Adrenal gland (tissue), 12 donors: ENCODE results near the gene UBL5. TPM values are rescaled to one million over a fixed set of nuclear protein-coding genes. Genes with fewer than 3 reads are reported as not detected.
"Not testable (repeated sequence)": the region's sequence is repeated elsewhere in the genome, so short reads cannot be mapped to it uniquely, and the experiment has no call there.

Experiments
- DNase-seq, 7 donors: peaks; one replicate each; pipeline ENCODE4 v3.0.0-alpha.2; 2019 to 2020
- H3K27ac ChIP-seq, 5 donors: fragments of 200-600 bp; sonication (generic) in 4 of 5; 1 replicate in 3 of 5; 2 replicates in 2 of 5; pipeline versions ENCODE4 v1.5.1 to v1.8.0; 2016 to 2020; ENCODE audit warnings: mild to moderate bottlenecking in 1 of 5
- H3K27me3 ChIP-seq: fragments of 200-600 bp; 2 replicates; pipeline ENCODE4 v1.8.0; 2021
- H3K36me3 ChIP-seq, 2 donors: fragments of 200-600 bp; replicated peaks in 1 of 2; 1 replicate in 1 of 2; 2 replicates in 1 of 2; pipeline versions ENCODE4 v1.5.1 to v1.8.0; 2018 to 2022
- H3K4me1 ChIP-seq, 2 donors: fragments of 200-600 bp; replicated peaks in 1 of 2; 1 replicate in 1 of 2; 2 replicates in 1 of 2; pipeline versions ENCODE4 v1.5.1 to v1.8.0; 2018 to 2021
- H3K4me3 ChIP-seq, 4 donors: fragments of 200-600 bp; sonication (generic) in 3 of 4; one replicate each; pipeline ENCODE4 v1.5.1; 2016 to 2018
- H3K9me3 ChIP-seq, 3 donors: fragments of 200-600 bp; sonication (generic) in 1 of 3; replicated peaks in 1 of 3; 1 replicate in 2 of 3; 2 replicates in 1 of 3; pipeline versions ENCODE4 v1.5.1 to v1.8.0; 2016 to 2021
- POLR2A ChIP-seq, 2 donors: fragments of 450-650 bp; IDR thresholded peaks; one replicate each; pipeline ENCODE4 v1.6.1; 2017; ENCODE audit warnings: antibody characterized with exemption in 2 of 2, mild to moderate bottlenecking in 2 of 2, moderate library complexity in 1 of 2
- WGBS, 4 donors: extraction: QIAGEN DNeasy Blood & Tissue Kit in 2 of 4; methylation state at CpG; one replicate each; pipeline versions ENCODE4 v1.1.5 to v1.1.7; 2013 to 2017; 5-methylcytosine and 5-hydroxymethylcytosine counted together
- intact Hi-C, 2 donors: fragments of 100-400 bp; cut with DNase I; formaldehyde crosslinking; loops; one replicate each; pipeline versions ENCODE4 v1.14.1 to v1.15.0; 2022 to 2023
- polyA plus RNA-seq, 3 donors: library from polyadenylated mRNA; stranded (reverse); fragments of 200-250 nt in 2 of 3; fragments of 350-450 nt in 1 of 3; fragmentation: Illumina TruSeq in 1 of 3; extraction: RNeasy Lipid Tissue Mini Kit (QIAGEN cat#74804) in 1 of 3; gene quantifications; one replicate each; pipeline ENCODE4 v1.2.3, GENCODE V29; 2013 to 2014
- total RNA-seq, 9 donors: library from RNA; depleted of rRNA in 4 of 9; stranded (reverse); fragments of >200 nt in 4 of 9; fragments of 120-200 nt in 1 of 9; fragmentation: NEBNext Ultra II Directional in 1 of 9; extraction: Animal tissue kit (Norgen Biotek cat#: 25700) in 1 of 9; gene quantifications; one replicate each; pipeline versions ENCODE4 v1.1.0 to v1.2.4, GENCODE V29; 2013 to 2023
- TF ChIP-seq, protein P1 (sequence below), 6 experiments: fragments of 450-650 bp in 4 of 6; fragments of 200-600 bp in 2 of 6; sonication (generic) in 1 of 6; IDR thresholded peaks; 1 replicate in 5 of 6; 2 replicates in 1 of 6; pipeline versions ENCODE4 v1.5.1 to v1.8.0; 2016 to 2021; ENCODE audit warnings: antibody characterized with exemption in 6 of 6, mild to moderate bottlenecking in 2 of 6, moderate library complexity in 1 of 6
- donor health status: healthy with polysubstance abuse.
- donor health status: Bipolar disorder and iron deficiency.
- donor health status: DM: yes; HTN: yes; CAD: no.
- donor health status: DM: no; HTN: no; CAD: no.
- donor health status: DM: no; HTN: no; CAD: no.
- donor health status: DM: yes; HTN: yes; CAD: no.

The UBL5 gene
- total and polyA plus RNA-seq, 12 donors: 352 to 2,424 (median 513) TPM

- peak; percentile 100 for DNase-seq
- TF ChIP-seq POLR2A (IDR thresholded peaks at IDR 0.05): peak; percentile 78 to 89
- TF ChIP-seq, protein P1, sequence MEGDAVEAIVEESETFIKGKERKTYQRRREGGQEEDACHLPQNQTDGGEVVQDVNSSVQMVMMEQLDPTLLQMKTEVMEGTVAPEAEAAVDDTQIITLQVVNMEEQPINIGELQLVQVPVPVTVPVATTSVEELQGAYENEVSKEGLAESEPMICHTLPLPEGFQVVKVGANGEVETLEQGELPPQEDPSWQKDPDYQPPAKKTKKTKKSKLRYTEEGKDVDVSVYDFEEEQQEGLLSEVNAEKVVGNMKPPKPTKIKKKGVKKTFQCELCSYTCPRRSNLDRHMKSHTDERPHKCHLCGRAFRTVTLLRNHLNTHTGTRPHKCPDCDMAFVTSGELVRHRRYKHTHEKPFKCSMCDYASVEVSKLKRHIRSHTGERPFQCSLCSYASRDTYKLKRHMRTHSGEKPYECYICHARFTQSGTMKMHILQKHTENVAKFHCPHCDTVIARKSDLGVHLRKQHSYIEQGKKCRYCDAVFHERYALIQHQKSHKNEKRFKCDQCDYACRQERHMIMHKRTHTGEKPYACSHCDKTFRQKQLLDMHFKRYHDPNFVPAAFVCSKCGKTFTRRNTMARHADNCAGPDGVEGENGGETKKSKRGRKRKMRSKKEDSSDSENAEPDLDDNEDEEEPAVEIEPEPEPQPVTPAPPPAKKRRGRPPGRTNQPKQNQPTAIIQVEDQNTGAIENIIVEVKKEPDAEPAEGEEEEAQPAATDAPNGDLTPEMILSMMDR (IDR thresholded peaks at IDR 0.05): no peak
- intact Hi-C loops: loop anchor here in 1 of 2 donors (10.0 kb wide), 1 partner anchor 674 kb away; the partner anchor contains the start of gene ZNF317
- Histone ChIP-seq H3K9me3 (no peaks in the 10 kb centered on the region), H3K4me1 (peaks cover 5 to 16% of the 10 kb centered on the region in 2 donors), H3K4me3 (peak within 1 kb of the TSS; percentile 51 to 92 (median 82)), H3K27me3 (no peaks in the 10 kb centered on the region), H3K36me3 (peaks cover 0 to 7% of the 10 kb centered on the region in 2 donors), H3K27ac (peak within 1 kb of the TSS; percentile 73 to 99 (median 97))
- WGBS, 4 donors: 0 to 2% (median 0%) methylated on average over 26 to 82 of the region's 82 CpGs
Measured at GRCh38 chr19:9818734-9819595, 8.8 kb upstream of the UBL5 start, which contains the start of gene FBXL12. FBXL12 (minus strand) TSS chr19:9819079; CDS start chr19:9818813, 266 bp downstream.

GRCh38 chr19:9819596-9819909, 8.2 kb upstream of the UBL5 start:
- DNase-seq: no peak
- Histone ChIP-seq H3K9me3 (no peaks in the 10 kb centered on the region), H3K4me1 (peaks cover 5 to 16% of the 10 kb centered on the region in 2 donors), H3K4me3 (peak overlapping the region in 1 of 4 donors; percentile 28), H3K36me3 (peaks cover 0 to 2% of the 10 kb centered on the region in 2 donors), H3K27me3 (no peaks in the 10 kb centered on the region), H3K27ac (peak overlapping the region in 3 of 5 donors; percentile 28 to 97 (median 68))
- no peak for TF ChIP-seq POLR2A (IDR thresholded peaks at IDR 0.05)
- TF ChIP-seq, protein P1 (IDR thresholded peaks at IDR 0.05): no peak
- WGBS, 4 donors: 0 to 3% (median 0%) methylated on average over 11 to 21 of the region's 21 CpGs
- intact Hi-C loops: loop anchor here in 1 of 2 donors (10.0 kb wide), 1 partner anchor 675 kb away; the partner anchor contains the start of gene ZNF317

- peak in 3 of 7 donors; percentile 40 to 70 (median 53) for DNase-seq
- peak overlapping the region in 3 of 5 donors; percentile 28 to 97 (median 68) for H3K27ac ChIP-seq
- peak overlapping the region in 1 of 4 donors; percentile 28 for H3K4me3 ChIP-seq
- intact Hi-C loops, H3K27me3 ChIP-seq, H3K9me3 ChIP-seq, H3K36me3 ChIP-seq: not testable (repeated sequence)
- WGBS, 4 donors: 83 to 92% (median 88%) methylated on average over 6 to 8 of the region's 8 CpGs
- H3K4me1 ChIP-seq: peaks cover 5 to 16% of the 10 kb centered on the region in 2 donors
Measured at GRCh38 chr19:9820034-9820433, 7.7 kb upstream of the UBL5 start.

DNA sequence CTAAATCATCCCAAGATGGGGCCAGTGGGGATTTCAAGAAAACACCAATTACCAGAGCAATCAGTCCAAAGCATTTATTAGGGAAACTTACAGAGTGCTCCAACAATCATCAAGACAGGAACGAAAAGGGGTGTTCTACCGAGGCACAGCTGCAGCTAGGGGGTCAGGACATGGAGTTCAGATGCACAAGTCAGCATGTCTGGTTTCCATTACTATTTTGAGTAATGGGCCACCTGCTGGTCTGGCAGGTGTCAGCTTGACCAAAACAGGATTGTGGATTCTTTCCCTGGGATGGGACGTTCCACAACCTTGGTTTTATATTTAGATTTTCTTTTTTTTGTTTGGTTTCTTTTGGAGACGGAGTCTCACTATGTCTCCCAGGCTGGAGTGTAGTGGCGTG, 3.9 kb upstream of the UBL5 start:
- 79 to 85% (median 83%) methylated on average over 5 of the region's 5 CpGs for WGBS, 4 donors
- DNase-seq: no peak
- intact Hi-C loops: no loop called here

More for the DNA sequence above, 3.9 kb upstream of the UBL5 start:
- Histone ChIP-seq H3K27me3 (no peaks in the 10 kb centered on the region), H3K4me3 (no peak overlapping the region), H3K36me3 (no peaks in the 10 kb centered on the region), H3K9me3 (no peaks in the 10 kb centered on the region), H3K27ac (no peak overlapping the region), H3K4me1 (peaks cover 7 to 18% of the 10 kb centered on the region in 2 donors)
- no peak for TF ChIP-seq POLR2A (IDR thresholded peaks at IDR 0.05)
- TF ChIP-seq, protein P1 (IDR thresholded peaks at IDR 0.05): no peak
